HFF-Myc (cell line): ENCODE results near the gene PAMR1.
A peak's percentile ranks its signal among the peaks of the same experiment; 100 is the strongest.
"Not testable (repeated sequence)": the region's sequence is repeated elsewhere in the genome, so short reads cannot be mapped to it uniquely, and the experiment has no call there.

Experiments
- DNase-seq: peaks from one replicate; pipeline ENCODE4 v3.0.0-alpha.2; 2011; ENCODE audit warnings: low read depth; ENCODE audit errors: extremely low read depth
- H3K4me3 ChIP-seq: replicated peaks from 2 replicates; pipeline ENCODE4 v1.5.1; 2011; ENCODE audit warnings: low read depth, mild to moderate bottlenecking, control low read depth, low read length
- TF ChIP-seq, protein P1 (sequence below): IDR thresholded peaks from 2 replicates; pipeline ENCODE4 v1.5.1; 2012; ENCODE audit warnings: mild to moderate bottlenecking, low read depth, low read length, control low read depth; ENCODE audit errors: missing control alignments

PAMR1 gene

GRCh38 chr11:35553021-35553420 lies 27.6 kb upstream of the PAMR1 start:
- no peak for DNase-seq
- TF ChIP-seq, protein P1, sequence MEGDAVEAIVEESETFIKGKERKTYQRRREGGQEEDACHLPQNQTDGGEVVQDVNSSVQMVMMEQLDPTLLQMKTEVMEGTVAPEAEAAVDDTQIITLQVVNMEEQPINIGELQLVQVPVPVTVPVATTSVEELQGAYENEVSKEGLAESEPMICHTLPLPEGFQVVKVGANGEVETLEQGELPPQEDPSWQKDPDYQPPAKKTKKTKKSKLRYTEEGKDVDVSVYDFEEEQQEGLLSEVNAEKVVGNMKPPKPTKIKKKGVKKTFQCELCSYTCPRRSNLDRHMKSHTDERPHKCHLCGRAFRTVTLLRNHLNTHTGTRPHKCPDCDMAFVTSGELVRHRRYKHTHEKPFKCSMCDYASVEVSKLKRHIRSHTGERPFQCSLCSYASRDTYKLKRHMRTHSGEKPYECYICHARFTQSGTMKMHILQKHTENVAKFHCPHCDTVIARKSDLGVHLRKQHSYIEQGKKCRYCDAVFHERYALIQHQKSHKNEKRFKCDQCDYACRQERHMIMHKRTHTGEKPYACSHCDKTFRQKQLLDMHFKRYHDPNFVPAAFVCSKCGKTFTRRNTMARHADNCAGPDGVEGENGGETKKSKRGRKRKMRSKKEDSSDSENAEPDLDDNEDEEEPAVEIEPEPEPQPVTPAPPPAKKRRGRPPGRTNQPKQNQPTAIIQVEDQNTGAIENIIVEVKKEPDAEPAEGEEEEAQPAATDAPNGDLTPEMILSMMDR: no peak
- H3K4me3 ChIP-seq: no peak overlapping the region

GRCh38 chr11:35552616-35553015 lies 27.2 kb upstream of the PAMR1 start:
- no peak overlapping the region for H3K4me3 ChIP-seq
- DNase-seq: no peak
- TF ChIP-seq, protein P1: no peak

- H3K4me3 ChIP-seq: no peak overlapping the region
- no peak for DNase-seq
- TF ChIP-seq, protein P1: no peak
Observed at GRCh38 chr11:35550374-35551036, 25.1 kb upstream of the PAMR1 start.

GRCh38 chr11:35549787-35550186 lies 24.4 kb upstream of the PAMR1 start:
- TF ChIP-seq, protein P1: no peak
- peak; percentile 79 for DNase-seq
- H3K4me3 ChIP-seq: no peak overlapping the region

- TF ChIP-seq, protein P1: no peak
- DNase-seq: no peak
- no peak overlapping the region for H3K4me3 ChIP-seq
Observed at GRCh38 chr11:35548925-35549561, 23.6 kb upstream of the PAMR1 start.

DNA sequence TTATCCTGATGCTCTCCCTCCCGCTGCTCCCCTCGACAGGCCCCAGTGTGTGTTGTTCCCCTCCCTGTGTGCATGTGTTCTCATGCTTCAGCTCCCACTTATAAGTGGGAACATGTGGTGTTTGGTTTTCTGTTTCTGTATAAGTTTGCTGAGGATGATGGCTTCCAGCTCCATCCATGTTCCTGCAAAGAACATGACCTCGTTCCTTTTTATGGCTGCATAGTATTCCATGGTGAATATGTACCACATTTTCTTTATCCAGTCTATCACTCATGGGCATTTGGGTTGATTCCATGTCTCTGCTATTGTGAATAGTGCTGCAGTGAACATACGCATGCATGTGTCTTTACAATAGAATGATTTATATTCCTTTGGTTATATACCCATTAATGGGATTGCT lies 22.6 kb upstream of the PAMR1 start:
- H3K4me3 ChIP-seq, DNase-seq: not testable (repeated sequence)

GRCh38 chr11:35546317-35546716 lies 20.9 kb upstream of the PAMR1 start:
- TF ChIP-seq, protein P1: no peak
- H3K4me3 ChIP-seq: no peak overlapping the region
- no peak for DNase-seq
